ENCODE measurements around the gene CREB5.

CREB5 gene

GRCh38 chr7:28804157-28804556 is 391.8 kb downstream of the CREB5 start:
- Histone ChIP-seq H3K27ac (no peak overlapping the region), H3K4me1 (ENCODE audit: low read depth, poor library complexity, severe bottlenecking) (peaks cover 14% of the 10 kb centered on the region), H3K27me3 (ENCODE audit: insufficient read depth, low read depth) (no peaks in the 10 kb centered on the region), H3K4me2 (no peak overlapping the region), H3K4me3 (IDR thresholded peaks at IDR 0.05; ENCODE audit: insufficient read depth, low read depth, low read length) (no peak overlapping the region), H4K20me1 (ENCODE audit: insufficient read depth) (no peaks in the 10 kb centered on the region), H3K79me2 (ENCODE audit: insufficient read depth, low read depth) (no peaks in the 10 kb centered on the region), H3K9ac (no peak overlapping the region), H3K36me3 (ENCODE audit: insufficient read depth) (no peaks in the 10 kb centered on the region), H2AFZ (ENCODE audit: low read depth) (no peak overlapping the region)
- TF ChIP-seq, protein P1, sequence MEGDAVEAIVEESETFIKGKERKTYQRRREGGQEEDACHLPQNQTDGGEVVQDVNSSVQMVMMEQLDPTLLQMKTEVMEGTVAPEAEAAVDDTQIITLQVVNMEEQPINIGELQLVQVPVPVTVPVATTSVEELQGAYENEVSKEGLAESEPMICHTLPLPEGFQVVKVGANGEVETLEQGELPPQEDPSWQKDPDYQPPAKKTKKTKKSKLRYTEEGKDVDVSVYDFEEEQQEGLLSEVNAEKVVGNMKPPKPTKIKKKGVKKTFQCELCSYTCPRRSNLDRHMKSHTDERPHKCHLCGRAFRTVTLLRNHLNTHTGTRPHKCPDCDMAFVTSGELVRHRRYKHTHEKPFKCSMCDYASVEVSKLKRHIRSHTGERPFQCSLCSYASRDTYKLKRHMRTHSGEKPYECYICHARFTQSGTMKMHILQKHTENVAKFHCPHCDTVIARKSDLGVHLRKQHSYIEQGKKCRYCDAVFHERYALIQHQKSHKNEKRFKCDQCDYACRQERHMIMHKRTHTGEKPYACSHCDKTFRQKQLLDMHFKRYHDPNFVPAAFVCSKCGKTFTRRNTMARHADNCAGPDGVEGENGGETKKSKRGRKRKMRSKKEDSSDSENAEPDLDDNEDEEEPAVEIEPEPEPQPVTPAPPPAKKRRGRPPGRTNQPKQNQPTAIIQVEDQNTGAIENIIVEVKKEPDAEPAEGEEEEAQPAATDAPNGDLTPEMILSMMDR (conservative IDR thresholded peaks at IDR 0.05; ENCODE audit: low read depth, low read length) = no peak

DNA sequence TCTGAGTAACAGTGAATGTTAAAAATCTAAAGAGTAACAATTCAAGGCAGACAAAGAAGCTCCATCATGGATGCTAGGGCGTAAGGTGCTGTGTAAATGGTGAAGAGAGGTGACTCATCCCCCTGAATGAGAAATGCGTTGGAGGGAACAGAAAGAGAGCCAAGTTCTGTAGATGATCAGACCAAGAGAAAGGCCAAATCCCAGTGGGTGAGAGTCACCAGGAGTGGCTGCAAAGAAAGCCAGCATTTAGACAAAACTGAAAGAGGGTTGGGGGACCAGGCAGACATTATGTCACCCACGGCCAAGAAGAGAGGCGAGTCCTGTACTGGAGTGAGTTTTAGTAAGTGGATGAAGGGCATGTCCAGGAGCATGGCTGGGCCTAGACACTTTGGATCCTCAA is 392.7 kb downstream of the CREB5 start:
- Histone ChIP-seq H3K4me2 (no peak overlapping the region), H3K27me3 (ENCODE audit: insufficient read depth, low read depth) (no peaks in the 10 kb centered on the region), H3K79me2 (ENCODE audit: insufficient read depth, low read depth) (no peaks in the 10 kb centered on the region), H3K4me1 (ENCODE audit: low read depth, poor library complexity, severe bottlenecking) (peaks cover 15% of the 10 kb centered on the region), H3K9ac (no peak overlapping the region), H3K36me3 (ENCODE audit: insufficient read depth) (no peaks in the 10 kb centered on the region), H3K27ac (no peak overlapping the region), H3K4me3 (IDR thresholded peaks at IDR 0.05; ENCODE audit: insufficient read depth, low read depth, low read length) (no peak overlapping the region), H2AFZ (ENCODE audit: low read depth) (no peak overlapping the region), H4K20me1 (ENCODE audit: insufficient read depth) (no peaks in the 10 kb centered on the region)
- TF ChIP-seq, protein P1 (conservative IDR thresholded peaks at IDR 0.05; ENCODE audit: low read depth, low read length) = no peak

GRCh38 chr7:28806841-28807240 is 394.5 kb downstream of the CREB5 start:
- Histone ChIP-seq H3K27ac (no peak overlapping the region), H3K79me2 (ENCODE audit: insufficient read depth, low read depth) (no peaks in the 10 kb centered on the region), H3K36me3 (ENCODE audit: insufficient read depth) (no peaks in the 10 kb centered on the region), H3K27me3 (ENCODE audit: insufficient read depth, low read depth) (no peaks in the 10 kb centered on the region), H3K9ac (no peak overlapping the region), H3K4me1 (ENCODE audit: low read depth, poor library complexity, severe bottlenecking) (peaks cover 28% of the 10 kb centered on the region), H3K4me3 (IDR thresholded peaks at IDR 0.05; ENCODE audit: insufficient read depth, low read depth, low read length) (no peak overlapping the region), H2AFZ (ENCODE audit: low read depth) (no peak overlapping the region), H4K20me1 (ENCODE audit: insufficient read depth) (no peaks in the 10 kb centered on the region), H3K4me2 (no peak overlapping the region)
- TF ChIP-seq, protein P1 (conservative IDR thresholded peaks at IDR 0.05; ENCODE audit: low read depth, low read length) = no peak

GRCh38 chr7:28807396-28807994 is 395.2 kb downstream of the CREB5 start:
- H3K36me3 ChIP-seq (ENCODE audit: insufficient read depth) = no peaks in the 10 kb centered on the region
- H3K9ac ChIP-seq = no peak overlapping the region
- no peaks in the 10 kb centered on the region for H4K20me1 ChIP-seq (ENCODE audit: insufficient read depth)
- TF ChIP-seq, protein P1 (conservative IDR thresholded peaks at IDR 0.05; ENCODE audit: low read depth, low read length) = no peak
- no peak overlapping the region for H3K4me2 ChIP-seq
- no peak overlapping the region for H3K4me3 ChIP-seq (IDR thresholded peaks at IDR 0.05; ENCODE audit: insufficient read depth, low read depth, low read length)
- no peaks in the 10 kb centered on the region for H3K79me2 ChIP-seq (ENCODE audit: insufficient read depth, low read depth)
- H3K27ac ChIP-seq = no peak overlapping the region
- no peak overlapping the region for H2AFZ ChIP-seq (ENCODE audit: low read depth)
- no peaks in the 10 kb centered on the region for H3K27me3 ChIP-seq (ENCODE audit: insufficient read depth, low read depth)
- peaks cover 35% of the 10 kb centered on the region for H3K4me1 ChIP-seq (ENCODE audit: low read depth, poor library complexity, severe bottlenecking)
